ENCODE measurements around the gene AGTRAP. TPM values are rescaled to one million over a fixed set of nuclear protein-coding genes. Genes with fewer than 3 reads are reported as not detected.

The AGTRAP gene
- total RNA-seq, 1 donor from 2014 or later, result 64.5 TPM

- no peaks in the 10 kb centered on the region for H3K9me3 ChIP-seq
- DNase-seq, result no peak
- no peak for ATAC-seq
- TF ChIP-seq CTCF (IDR thresholded peaks at IDR 0.05), result no peak
- H3K27ac ChIP-seq, result peak overlapping the region; percentile 67
- H3K27me3 ChIP-seq (ENCODE audit: low read depth), result no peaks in the 10 kb centered on the region
- H3K4me3 ChIP-seq, result no peak overlapping the region
- H3K36me3 ChIP-seq, result peaks cover 90% of the 10 kb centered on the region
- H3K4me1 ChIP-seq, result peaks cover 45% of the 10 kb centered on the region
- intact Hi-C loops (cut with DNase I), result no loop called here
Measured at GRCh38 chr1:11796036-11796828, 60.3 kb downstream of the AGTRAP start.

- no peak for TF ChIP-seq CTCF (IDR thresholded peaks at IDR 0.05)
- intact Hi-C loops (cut with DNase I), result no loop called here
- Histone ChIP-seq H3K27ac (peak overlapping the region; percentile 67), H3K36me3 (peaks cover 84% of the 10 kb centered on the region), H3K27me3 (ENCODE audit: low read depth) (no peaks in the 10 kb centered on the region), H3K4me3 (no peak overlapping the region), H3K9me3 (no peaks in the 10 kb centered on the region), H3K4me1 (peaks cover 45% of the 10 kb centered on the region)
- ATAC-seq (peak; percentile 37 to 41), DNase-seq (no peak)
Measured at GRCh38 chr1:11797525-11798216, 61.7 kb downstream of the AGTRAP start.

GRCh38 chr1:11799099-11799498 is 63.2 kb downstream of the AGTRAP start:
- Histone ChIP-seq H3K27me3 (ENCODE audit: low read depth) (no peaks in the 10 kb centered on the region), H3K4me1 (peaks cover 56% of the 10 kb centered on the region), H3K9me3 (no peaks in the 10 kb centered on the region), H3K27ac (peak overlapping the region; percentile 67), H3K4me3 (no peak overlapping the region), H3K36me3 (peaks cover 70% of the 10 kb centered on the region)
- DNase-seq, result no peak
- intact Hi-C loops (cut with DNase I), result no loop called here
- no peak for ATAC-seq
- no peak for TF ChIP-seq CTCF (IDR thresholded peaks at IDR 0.05)

GRCh38 chr1:11799896-11800295 is 64.0 kb downstream of the AGTRAP start:
- H3K9me3 ChIP-seq, result no peaks in the 10 kb centered on the region
- no peak for TF ChIP-seq CTCF (IDR thresholded peaks at IDR 0.05)
- H3K27ac ChIP-seq, result no peak overlapping the region
- no peak overlapping the region for H3K4me3 ChIP-seq
- ATAC-seq (no peak), DNase-seq (no peak)
- no peaks in the 10 kb centered on the region for H3K27me3 ChIP-seq (ENCODE audit: low read depth)
- peaks cover 62% of the 10 kb centered on the region for H3K36me3 ChIP-seq
- intact Hi-C loops (cut with DNase I), result no loop called here
- H3K4me1 ChIP-seq, result peaks cover 64% of the 10 kb centered on the region

GRCh38 chr1:11800391-11800755 is 64.4 kb downstream of the AGTRAP start:
- intact Hi-C loops (cut with DNase I), result no loop called here
- Histone ChIP-seq H3K36me3 (peaks cover 57% of the 10 kb centered on the region), H3K27ac (no peak overlapping the region), H3K4me3 (no peak overlapping the region), H3K9me3 (no peaks in the 10 kb centered on the region), H3K4me1 (peaks cover 68% of the 10 kb centered on the region), H3K27me3 (ENCODE audit: low read depth) (no peaks in the 10 kb centered on the region)
- ATAC-seq (no peak), DNase-seq (no peak)
- TF ChIP-seq CTCF (IDR thresholded peaks at IDR 0.05), result no peak

Other genes with a start within 250 kb of the AGTRAP start
- gene FBXO2, start 81.7 kb upstream of the AGTRAP start, total RNA-seq, result 13.4 TPM
- gene FBXO44, start 81.3 kb upstream of the AGTRAP start, total RNA-seq, result 18.4 TPM
- 21.2 TPM for gene FBXO6, start 71.9 kb upstream of the AGTRAP start, total RNA-seq
- gene MAD2L2, start 55.0 kb upstream of the AGTRAP start, total RNA-seq, result 20.8 TPM
- 0.24 TPM for gene DRAXIN, start 44.4 kb upstream of the AGTRAP start, total RNA-seq
- gene C1orf167, start 26.1 kb downstream of the AGTRAP start, total RNA-seq, result 2.2 TPM
- gene MTHFR, start 69.8 kb downstream of the AGTRAP start, total RNA-seq, result 45.4 TPM
- 29.2 TPM for gene CLCN6, start 70.1 kb downstream of the AGTRAP start, total RNA-seq
- 2.6 TPM for gene NPPA, start 111.6 kb downstream of the AGTRAP start, total RNA-seq
- gene NPPB, start 122.8 kb downstream of the AGTRAP start, total RNA-seq, result not detected
- 46.8 TPM for gene KIAA2013, start 190.3 kb downstream of the AGTRAP start, total RNA-seq
- gene PLOD1, start 198.6 kb downstream of the AGTRAP start, total RNA-seq, result 84.5 TPM
- gene MFN2, start 244.3 kb downstream of the AGTRAP start, total RNA-seq, result 72.2 TPM

All from lower lobe of right lung (tissue), 2 donors.